Mesodermal cell (in vitro differentiated cells): ENCODE data around the gene MYD88.

Experiments
- H3K27ac ChIP-seq: 2 replicates; pipeline ENCODE4 v1.7.0; 2013; ENCODE audit warnings: mild to moderate bottlenecking, low read depth, low read length, moderate library complexity; ENCODE audit not compliant: severe bottlenecking
- H3K36me3 ChIP-seq: 2 replicates; pipeline ENCODE4 v1.7.1; 2013; ENCODE audit warnings: mild to moderate bottlenecking, low read length, moderate library complexity; ENCODE audit not compliant: control insufficient read depth, insufficient read depth
- H3K4me1 ChIP-seq: one replicate; pipeline ENCODE4 v1.7.1; 2013; ENCODE audit warnings: mild to moderate bottlenecking, low read length; ENCODE audit not compliant: insufficient read depth, control insufficient read depth, poor library complexity, severe bottlenecking
- H3K4me3 ChIP-seq: 2 replicates; pipeline ENCODE4 v1.7.0; 2013; ENCODE audit warnings: low read length, control low read depth, mild to moderate bottlenecking; ENCODE audit not compliant: insufficient read depth, poor library complexity, severe bottlenecking; ENCODE audit errors: extremely low read depth
- H3K9me3 ChIP-seq: 2 replicates; pipeline ENCODE4 v1.7.1; 2013; ENCODE audit warnings: mild to moderate bottlenecking, low read length, moderate library complexity; ENCODE audit not compliant: control insufficient read depth
- WGBS, 2 experiments: methylation state at CpG; one replicate each; pipeline ENCODE4 v1.1.5; 2013; ENCODE audit warnings: missing lambda C conversion rate in 2 of 2; ENCODE audit not compliant: insufficient coverage in 2 of 2; 5-methylcytosine and 5-hydroxymethylcytosine counted together

MYD88 gene

DNA sequence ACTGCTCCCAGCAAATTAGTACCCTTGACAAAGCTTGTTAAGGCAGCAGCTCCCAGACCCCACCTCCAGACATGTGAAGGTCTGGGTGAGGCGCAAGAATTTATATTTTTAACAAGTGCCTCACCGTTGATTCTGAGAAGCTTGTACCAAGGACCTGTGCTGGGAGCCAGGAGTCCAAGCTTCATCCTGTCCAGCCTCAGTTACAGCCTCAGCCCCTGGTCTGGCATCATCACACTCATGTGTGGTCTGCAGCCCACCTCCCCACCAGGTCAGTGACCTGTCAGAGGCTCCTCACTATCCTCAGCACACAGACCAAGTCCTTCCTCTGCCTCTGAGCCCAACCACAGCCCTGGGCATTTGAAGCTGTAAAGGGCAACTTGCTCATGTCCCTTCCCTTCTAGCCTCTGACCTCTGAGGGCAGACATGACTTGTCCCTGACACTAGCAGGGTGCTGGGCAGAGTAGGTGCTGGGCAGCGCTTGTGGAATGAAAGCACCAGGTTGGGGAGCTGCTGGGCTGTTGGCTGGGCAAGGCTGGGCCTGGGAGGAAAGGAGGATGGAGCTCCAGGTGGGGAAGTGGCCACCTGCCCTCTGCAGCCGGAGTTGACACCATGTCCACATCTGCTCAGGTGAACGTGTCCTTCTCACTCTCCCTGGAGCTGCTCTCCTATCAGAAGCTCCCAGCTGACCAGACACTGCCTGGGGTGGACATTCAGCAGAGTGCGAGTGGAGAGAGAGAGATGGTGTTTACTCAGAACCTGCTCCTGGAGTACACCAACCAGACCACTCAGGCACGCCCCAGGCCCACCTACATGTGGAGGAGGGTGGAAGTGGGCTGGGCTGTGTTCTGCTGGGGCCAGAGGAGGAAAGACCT, 18.4 kb upstream of the MYD88 start:
- H3K36me3 ChIP-seq = peaks cover 39% of the 10 kb centered on the region
- H3K27ac ChIP-seq = no peak overlapping the region
- H3K4me1 ChIP-seq = no peaks in the 10 kb centered on the region
- H3K4me3 ChIP-seq = no peak overlapping the region
- no peaks in the 10 kb centered on the region for H3K9me3 ChIP-seq
- WGBS, 2 experiments = 94 to 100% methylated on average over 2 to 3 of the region's 7 CpGs

DNA sequence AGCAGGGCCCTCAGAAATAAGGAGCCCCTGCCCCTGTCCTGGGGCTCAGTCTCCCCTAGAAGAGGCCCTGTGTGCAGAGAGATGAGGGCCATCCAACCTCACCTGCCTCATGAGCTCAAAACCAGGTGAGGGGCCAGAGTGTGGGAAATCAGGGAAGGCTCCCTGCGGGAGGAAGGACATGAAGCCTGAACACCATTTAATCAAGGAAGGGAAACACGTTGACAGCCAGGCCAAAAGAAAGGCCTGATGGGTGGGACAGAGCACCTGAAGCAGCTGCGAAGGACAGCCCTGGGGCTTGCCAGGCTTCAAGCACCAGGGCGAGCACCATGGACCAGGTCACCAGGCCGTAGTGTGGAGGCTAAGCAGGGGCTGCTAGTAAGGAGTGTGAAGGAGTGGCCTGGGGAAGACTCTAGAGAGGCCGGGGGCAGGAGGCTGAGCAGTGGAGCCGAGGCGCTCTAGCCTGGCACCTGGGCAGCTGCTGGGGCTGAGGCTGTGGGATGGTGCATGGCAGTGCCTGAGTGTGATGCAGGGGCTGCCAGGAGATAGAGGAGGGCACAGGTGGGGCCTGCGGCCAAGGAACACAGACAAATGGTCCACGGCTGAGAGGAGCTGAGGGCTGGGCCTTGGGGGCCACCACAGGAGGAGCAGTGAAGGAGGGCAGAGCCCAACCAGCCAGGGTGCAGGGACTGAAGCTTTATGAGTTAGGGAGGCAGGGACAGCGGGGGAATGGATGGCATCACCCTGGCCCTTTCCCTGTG, 17.6 kb upstream of the MYD88 start:
- H3K36me3 ChIP-seq = peaks cover 46% of the 10 kb centered on the region
- 94 to 98% methylated on average over 9 to 11 of the region's 11 CpGs for WGBS, 2 experiments
- H3K4me3 ChIP-seq = no peak overlapping the region
- H3K9me3 ChIP-seq = no peaks in the 10 kb centered on the region
- H3K27ac ChIP-seq = no peak overlapping the region
- no peaks in the 10 kb centered on the region for H3K4me1 ChIP-seq

DNA sequence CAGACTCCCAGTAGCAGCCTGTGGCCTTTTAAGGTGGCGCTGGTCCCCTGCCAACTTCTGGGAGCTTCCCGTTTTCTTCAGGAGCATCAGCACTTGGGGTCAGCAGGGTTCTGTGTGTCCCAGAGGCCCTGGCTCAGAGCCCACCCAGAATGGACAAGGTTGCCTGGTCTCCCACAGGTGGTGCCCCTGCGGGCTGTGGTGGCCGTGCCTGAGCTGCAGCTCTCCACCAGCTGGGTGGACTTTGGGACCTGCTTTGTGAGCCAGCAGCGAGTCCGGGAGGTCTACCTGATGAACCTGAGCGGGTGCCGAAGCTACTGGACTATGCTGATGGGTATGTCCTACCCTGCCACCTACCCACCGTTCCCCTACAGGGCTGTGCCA, 17.0 kb upstream of the MYD88 start:
- H3K9me3 ChIP-seq = no peaks in the 10 kb centered on the region
- WGBS, 2 experiments = 90 to 95% methylated on average over 9 of the region's 9 CpGs
- H3K27ac ChIP-seq = no peak overlapping the region
- peaks cover 49% of the 10 kb centered on the region for H3K36me3 ChIP-seq
- H3K4me3 ChIP-seq = no peak overlapping the region
- no peaks in the 10 kb centered on the region for H3K4me1 ChIP-seq

DNA sequence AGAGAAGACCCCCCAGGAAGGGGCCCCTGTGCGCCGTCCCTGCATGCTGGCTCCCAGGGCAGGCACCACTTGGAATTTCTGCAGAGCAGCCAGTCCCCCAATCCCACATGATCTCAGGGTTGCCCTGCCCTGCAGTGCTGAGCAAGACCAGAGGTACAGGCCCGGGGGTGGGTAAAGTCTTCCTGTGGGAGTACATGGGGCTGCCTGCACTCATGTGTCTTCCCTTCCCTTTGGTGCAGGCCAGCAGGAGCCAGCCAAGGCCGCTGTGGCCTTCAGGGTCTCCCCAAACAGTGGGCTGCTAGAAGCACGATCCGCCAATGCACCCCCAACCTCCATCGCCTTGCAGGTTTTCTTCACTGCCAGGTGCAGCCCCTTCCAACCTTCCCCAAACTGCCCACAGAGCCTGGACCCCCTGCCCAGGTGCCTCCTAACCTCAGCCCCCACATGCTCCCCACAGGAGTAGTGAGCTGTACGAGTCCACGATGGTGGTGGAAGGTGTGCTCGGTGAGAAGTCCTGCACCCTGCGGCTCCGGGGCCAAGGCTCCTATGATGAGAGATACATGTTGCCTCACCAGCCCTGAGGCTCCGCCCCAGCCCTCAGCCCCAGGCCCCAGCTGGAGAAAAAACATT, 16.5 kb upstream of the MYD88 start:
- Histone ChIP-seq H3K27ac (no peak overlapping the region), H3K36me3 (peaks cover 54% of the 10 kb centered on the region), H3K4me1 (no peaks in the 10 kb centered on the region), H3K9me3 (no peaks in the 10 kb centered on the region), H3K4me3 (no peak overlapping the region)
- 92 to 93% methylated on average over 11 to 12 of the region's 13 CpGs for WGBS, 2 experiments

DNA sequence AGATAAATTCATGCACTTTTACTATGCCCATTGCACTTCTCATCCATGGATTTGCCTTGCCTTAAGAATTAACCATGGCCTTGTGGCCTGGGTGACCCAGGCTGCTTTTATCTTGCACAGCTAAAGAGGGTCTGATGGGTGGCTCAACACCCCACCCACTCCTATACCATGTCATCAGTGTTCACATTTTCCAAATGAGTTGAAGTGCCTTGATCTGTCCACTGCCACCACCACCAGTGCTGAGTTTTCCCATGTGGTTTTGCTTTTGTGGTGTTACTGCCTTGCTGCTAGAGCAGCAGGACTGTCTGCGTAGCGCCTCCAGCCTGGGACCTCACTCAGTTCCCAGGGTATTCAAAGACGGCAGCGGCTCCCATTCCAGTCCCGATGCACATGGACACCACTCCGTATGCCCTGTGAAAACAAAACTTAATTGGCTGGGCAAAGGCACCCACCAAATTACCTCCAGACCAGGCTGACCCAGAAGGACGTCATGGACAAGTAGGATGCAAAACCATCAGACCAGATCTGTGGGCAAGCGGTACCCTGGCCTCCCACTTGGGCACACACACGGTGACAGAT, 15.7 kb upstream of the MYD88 start:
- H3K36me3 ChIP-seq = peaks cover 63% of the 10 kb centered on the region
- 96 to 100% methylated on average over 3 to 9 of the region's 9 CpGs for WGBS, 2 experiments
- H3K9me3 ChIP-seq = no peaks in the 10 kb centered on the region
- H3K27ac ChIP-seq = no peak overlapping the region
- no peaks in the 10 kb centered on the region for H3K4me1 ChIP-seq
- no peak overlapping the region for H3K4me3 ChIP-seq

DNA sequence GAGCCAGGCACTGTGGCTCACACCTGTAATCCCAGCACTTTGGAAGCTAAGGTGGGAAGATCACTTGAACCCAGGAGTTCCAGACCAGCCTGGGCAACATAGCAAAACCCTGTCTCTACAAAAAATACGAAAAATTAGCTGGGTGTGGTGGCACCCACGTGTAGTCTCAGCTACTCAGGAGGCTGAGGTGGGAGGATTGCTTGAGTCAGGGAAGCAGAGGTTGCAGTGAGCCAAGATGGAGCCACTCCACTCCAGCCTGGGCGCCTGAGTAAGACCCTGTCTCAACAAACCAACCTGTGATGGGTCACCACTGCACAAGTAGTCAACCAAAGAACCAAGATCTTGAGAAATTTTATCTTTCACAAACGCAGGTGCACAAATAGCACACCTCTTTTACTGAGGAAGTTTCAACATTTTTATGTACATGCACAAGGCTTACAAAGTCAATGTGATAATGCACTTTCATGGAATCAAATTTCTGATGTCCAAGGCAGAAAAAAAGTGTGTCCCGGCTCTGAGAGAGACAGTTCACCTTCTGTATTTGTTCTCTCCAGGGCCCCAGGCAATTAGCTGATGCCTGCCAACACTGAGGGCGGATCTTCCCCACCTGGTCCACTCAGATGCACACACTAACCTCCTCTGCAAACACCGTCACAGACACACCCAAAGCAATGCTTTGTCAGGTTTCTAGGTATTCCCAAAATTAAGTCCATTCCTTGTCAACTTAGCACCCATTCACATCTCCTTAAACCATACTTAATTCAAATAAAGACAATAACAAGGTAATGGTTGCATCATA, 13.9 kb upstream of the MYD88 start:
- no peaks in the 10 kb centered on the region for H3K9me3 ChIP-seq
- H3K4me3 ChIP-seq = no peak overlapping the region
- no peaks in the 10 kb centered on the region for H3K4me1 ChIP-seq
- no peak overlapping the region for H3K27ac ChIP-seq
- peaks cover 78% of the 10 kb centered on the region for H3K36me3 ChIP-seq
- WGBS, 2 experiments = 91 to 92% methylated on average over 6 to 7 of the region's 7 CpGs

DNA sequence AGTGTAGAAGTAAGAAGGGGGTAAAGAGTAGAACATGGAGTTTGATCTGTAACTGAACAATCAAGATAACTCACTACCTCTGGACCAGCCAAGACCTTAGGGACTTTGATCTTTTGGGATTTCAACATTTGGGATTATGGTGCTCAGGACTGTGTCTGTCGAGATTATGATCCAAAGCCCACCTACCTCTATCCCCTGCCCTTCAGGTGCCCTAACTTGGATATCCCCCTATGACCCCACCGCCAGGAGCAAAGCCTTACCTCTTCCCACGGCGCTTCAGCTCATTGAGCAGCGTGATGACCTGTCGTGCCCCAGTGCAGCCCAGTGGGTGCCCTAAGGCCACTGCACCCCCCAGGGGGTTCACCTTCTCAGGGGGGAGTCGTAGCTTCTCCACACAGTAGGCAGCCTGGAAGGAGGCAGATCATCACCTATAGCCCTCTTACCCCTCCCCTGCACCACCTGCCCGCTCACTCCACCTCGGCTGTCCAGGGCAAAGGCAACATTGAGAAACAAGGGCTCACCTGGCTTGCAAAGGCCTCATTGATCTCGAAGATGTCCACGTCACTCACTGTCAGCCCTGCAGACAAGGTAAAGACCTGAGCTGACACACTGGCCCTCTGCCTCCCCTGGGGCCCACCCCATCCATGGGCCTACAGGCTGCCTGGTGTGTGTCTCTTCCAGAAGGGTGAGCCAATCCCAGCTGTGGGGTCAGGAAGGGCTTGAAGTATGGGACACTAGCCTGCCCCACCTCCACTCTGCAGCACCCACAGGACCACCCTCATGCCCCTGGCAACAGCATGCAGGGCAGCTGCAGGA, 12.9 kb upstream of the MYD88 start:
- Histone ChIP-seq H3K27ac (no peak overlapping the region), H3K4me3 (no peak overlapping the region), H3K4me1 (no peaks in the 10 kb centered on the region), H3K9me3 (no peaks in the 10 kb centered on the region), H3K36me3 (peaks cover 85% of the 10 kb centered on the region)
- 92 to 95% methylated on average over 9 to 10 of the region's 11 CpGs for WGBS, 2 experiments

DNA sequence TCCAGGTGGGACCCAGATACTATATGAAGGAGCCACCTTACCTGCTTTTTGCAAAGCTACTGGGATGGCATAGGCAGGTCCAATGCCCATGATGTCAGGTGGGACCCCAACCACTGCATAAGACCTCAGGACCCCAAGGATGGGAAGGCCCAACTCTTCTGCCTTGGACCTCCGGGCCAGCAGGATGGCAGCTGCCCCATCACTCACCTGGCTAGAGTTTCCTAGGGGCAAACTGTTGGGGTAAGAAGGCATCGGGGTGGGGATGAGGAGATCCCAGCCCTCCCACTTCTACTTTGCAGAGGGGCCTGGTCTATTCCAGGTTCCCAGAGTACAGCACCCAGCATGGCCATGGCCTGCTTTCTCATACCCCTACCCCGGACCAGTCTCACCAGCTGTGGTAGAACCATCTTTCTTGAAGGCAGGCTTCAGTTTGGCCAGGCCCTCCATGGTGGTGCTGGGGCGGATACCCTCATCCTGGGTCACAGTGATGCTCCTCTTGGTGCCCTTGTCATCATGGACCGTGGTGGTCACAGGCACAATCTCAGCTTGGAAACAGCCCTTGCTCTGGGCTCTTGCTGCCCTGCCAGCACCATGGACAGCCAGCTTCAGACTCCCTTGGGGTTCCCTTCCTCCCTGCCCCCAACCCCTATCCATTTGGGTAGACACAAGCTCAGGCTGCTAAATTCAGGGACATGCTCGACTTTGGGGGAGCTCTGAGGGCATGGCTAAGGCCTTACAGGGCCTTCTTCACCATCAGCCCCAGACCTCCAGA, 12.2 kb upstream of the MYD88 start:
- Histone ChIP-seq H3K36me3 (peaks cover 85% of the 10 kb centered on the region), H3K4me3 (no peak overlapping the region), H3K27ac (no peak overlapping the region), H3K9me3 (no peaks in the 10 kb centered on the region), H3K4me1 (no peaks in the 10 kb centered on the region)
- 94 to 100% methylated on average over 4 of the region's 6 CpGs for WGBS, 2 experiments

DNA sequence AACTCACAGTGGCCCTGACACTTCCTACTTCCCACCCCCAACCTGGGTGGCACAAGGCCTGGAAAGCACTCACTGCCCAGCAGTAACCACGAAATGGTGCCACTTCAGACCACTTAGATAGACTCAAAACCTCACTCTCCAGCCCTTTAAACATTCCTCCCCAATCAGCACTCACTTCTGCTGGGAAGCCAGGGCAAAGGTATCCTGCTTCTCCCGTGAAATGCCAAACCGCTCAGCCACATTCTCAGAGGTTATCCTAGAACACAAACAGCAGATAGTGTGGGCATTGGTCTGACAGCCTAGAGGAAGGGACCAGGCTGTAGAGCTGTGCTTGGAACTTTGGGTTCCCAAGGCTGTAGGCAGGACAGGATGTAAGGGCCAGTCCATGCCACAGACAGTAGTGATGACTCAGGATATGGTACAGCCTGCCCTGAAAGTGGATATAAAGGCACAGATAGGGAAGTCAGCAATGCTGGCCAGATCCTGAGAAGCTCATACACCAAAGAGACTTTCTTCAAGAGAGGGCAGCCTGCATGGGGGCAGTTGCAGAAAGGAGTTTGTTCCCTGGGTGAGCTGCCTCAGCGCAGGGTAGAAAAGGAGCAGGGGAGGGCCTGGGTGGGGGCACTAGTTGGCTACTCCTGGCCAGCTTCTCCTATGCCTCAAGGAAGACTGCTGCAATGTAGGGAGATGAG, 10.7 kb upstream of the MYD88 start:
- Histone ChIP-seq H3K4me3 (no peak overlapping the region), H3K27ac (no peak overlapping the region), H3K36me3 (peaks cover 80% of the 10 kb centered on the region), H3K4me1 (no peaks in the 10 kb centered on the region), H3K9me3 (no peaks in the 10 kb centered on the region)
- 93 to 96% methylated on average over 2 to 4 of the region's 4 CpGs for WGBS, 2 experiments
